ENCODE results near the gene DHFR.

Gene DHFR

DNA sequence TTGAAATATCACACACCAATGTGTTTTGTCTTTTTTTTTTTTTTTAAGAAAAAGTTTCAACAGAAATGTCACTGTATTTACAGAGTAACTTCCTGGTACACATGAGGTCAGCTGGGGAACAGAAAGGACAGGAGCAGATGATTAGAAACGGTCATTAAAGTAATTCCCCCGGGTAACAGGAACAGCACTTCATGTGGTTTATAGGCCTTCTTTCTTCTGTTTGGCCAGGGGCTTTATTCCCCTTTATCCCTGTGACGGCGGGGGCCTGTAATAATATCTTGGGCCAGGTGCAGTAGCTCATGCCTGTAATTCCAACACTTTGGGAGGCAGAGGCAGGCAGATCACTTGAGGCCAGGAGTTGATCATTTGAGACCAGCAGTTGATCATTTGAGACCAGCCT is 30.8 kb downstream of the DHFR start:
- DNase-seq (ENCODE audit: low read depth) = no peak
- H3K4me3 ChIP-seq (ENCODE audit: control insufficient read depth, low read depth, low read length) = no peak overlapping the region
- TF ChIP-seq, protein P1, sequence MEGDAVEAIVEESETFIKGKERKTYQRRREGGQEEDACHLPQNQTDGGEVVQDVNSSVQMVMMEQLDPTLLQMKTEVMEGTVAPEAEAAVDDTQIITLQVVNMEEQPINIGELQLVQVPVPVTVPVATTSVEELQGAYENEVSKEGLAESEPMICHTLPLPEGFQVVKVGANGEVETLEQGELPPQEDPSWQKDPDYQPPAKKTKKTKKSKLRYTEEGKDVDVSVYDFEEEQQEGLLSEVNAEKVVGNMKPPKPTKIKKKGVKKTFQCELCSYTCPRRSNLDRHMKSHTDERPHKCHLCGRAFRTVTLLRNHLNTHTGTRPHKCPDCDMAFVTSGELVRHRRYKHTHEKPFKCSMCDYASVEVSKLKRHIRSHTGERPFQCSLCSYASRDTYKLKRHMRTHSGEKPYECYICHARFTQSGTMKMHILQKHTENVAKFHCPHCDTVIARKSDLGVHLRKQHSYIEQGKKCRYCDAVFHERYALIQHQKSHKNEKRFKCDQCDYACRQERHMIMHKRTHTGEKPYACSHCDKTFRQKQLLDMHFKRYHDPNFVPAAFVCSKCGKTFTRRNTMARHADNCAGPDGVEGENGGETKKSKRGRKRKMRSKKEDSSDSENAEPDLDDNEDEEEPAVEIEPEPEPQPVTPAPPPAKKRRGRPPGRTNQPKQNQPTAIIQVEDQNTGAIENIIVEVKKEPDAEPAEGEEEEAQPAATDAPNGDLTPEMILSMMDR (conservative IDR thresholded peaks at IDR 0.05; ENCODE audit: control insufficient read depth, insufficient read depth, low read depth, low read length) = no peak

DNA sequence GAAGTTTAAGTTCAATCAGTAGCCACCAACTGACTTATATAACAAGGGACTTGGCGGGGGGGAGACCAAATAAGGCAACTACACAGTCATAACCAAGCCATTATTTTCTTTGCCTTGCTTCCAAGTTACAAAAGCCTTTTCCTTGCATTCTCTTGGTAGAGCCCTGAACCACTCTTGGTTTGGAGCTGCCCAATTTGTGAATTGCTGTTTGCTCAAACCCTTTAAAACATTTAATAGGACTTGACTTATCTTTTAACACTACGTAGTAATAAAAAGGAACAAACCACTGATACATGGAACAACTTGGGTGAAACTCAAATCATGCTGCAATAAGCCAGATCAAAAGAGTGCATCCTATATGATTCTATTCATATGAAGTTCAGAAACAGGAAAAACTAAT is 32.0 kb downstream of the DHFR start:
- DNase-seq (ENCODE audit: low read depth) = no peak
- TF ChIP-seq, protein P1 (conservative IDR thresholded peaks at IDR 0.05; ENCODE audit: control insufficient read depth, insufficient read depth, low read depth, low read length) = no peak
- no peak overlapping the region for H3K4me3 ChIP-seq (ENCODE audit: control insufficient read depth, low read depth, low read length)

DNA sequence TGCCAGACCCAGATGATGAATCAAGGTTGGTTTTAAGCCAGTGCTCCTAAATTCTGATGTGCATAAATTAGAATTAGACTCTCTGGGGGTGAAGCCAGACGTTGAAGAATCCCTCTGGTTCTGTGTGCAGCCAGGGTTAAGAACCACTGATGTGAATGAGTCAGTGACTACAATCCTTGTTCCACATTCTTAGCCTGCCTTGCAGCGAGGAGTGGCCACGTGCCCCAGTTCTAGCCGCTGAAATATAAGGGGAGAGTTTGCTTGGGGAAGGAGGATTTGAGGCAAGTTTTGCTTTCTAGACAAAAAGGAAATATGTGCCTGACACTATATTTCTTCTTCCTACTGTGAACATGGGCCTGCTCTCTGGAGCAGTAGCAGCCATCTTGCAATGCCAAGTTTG is 34.6 kb downstream of the DHFR start:
- DNase-seq (ENCODE audit: low read depth) = peak; percentile 4
- no peak overlapping the region for H3K4me3 ChIP-seq (ENCODE audit: control insufficient read depth, low read depth, low read length)
- TF ChIP-seq, protein P1 (conservative IDR thresholded peaks at IDR 0.05; ENCODE audit: control insufficient read depth, insufficient read depth, low read depth, low read length) = no peak

DNA sequence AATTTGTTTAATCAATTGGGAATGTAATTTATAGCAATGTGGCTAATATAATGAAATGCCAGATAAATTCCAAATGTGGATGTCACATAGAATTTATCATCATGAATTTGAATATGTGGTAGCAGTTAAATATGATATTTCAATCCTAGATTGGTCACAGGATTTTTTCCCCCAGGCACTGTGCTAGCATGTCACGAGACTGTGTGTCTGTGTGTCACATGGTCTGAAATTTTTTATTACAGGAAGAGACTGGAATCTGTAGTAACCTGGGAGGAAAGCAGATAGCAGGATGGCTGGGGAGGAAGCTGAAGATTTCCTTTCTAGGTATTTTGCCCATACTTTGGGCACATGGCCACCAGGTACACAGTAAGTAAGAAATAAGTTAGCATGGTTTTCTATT is 35.7 kb downstream of the DHFR start:
- no peak for DNase-seq (ENCODE audit: low read depth)
- TF ChIP-seq, protein P1 (conservative IDR thresholded peaks at IDR 0.05; ENCODE audit: control insufficient read depth, insufficient read depth, low read depth, low read length) = no peak
- H3K4me3 ChIP-seq (ENCODE audit: control insufficient read depth, low read depth, low read length) = no peak overlapping the region

DNA sequence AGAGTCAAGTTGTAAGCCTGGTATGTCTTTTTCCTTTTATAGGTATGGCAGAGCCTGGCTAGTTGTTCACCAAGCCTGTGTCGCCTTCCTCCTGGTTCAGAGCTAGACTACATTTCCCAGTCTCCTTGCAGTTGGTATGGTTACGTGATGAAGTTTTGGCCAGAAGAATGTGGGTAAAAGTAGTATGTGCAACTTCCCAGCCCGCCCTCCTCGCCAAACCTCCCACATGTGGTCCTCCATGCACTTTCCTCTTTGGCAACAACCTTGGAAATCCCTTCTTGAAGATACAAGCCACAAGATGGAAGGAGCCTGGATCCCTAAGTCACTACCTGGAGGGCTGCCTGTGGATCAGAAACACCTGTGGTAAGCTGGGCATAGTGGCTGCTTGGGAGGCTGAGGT is 36.3 kb downstream of the DHFR start:
- H3K4me3 ChIP-seq (ENCODE audit: control insufficient read depth, low read depth, low read length) = no peak overlapping the region
- TF ChIP-seq, protein P1 (conservative IDR thresholded peaks at IDR 0.05; ENCODE audit: control insufficient read depth, insufficient read depth, low read depth, low read length) = no peak
- no peak for DNase-seq (ENCODE audit: low read depth)

DNA sequence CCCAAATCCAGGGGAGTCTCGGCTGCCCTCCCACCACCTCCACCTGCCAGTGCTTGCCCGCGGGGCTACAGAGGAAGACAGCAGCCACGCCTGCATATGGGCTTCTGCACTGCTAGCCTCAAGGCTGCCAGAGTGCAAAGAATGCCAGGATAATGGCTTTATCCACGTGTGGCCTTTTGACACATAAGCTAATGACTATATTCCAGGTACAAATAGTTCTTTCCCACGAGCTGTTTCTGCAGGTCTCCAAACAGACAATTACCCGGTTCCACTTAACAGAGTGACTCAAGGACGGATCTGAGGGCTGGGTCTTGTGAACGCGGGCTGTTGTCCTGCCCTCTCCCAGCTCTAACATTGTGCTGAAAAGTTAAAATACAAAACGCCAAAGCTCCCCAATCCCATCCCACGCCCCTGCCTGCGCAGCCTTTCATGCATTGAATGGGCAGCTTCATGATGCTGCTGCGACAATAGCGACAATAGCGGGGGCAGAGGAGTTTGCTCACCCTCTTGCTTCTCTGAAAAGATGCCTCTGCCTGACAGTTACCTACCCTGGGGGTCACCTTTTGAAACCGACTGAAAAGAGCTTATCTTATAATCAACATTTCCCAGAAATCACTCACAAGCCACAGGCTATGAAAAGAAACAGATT is 39.4 kb downstream of the DHFR start:
- H3K4me3 ChIP-seq (ENCODE audit: control insufficient read depth, low read depth, low read length) = no peak overlapping the region
- DNase-seq (ENCODE audit: low read depth) = no peak
- TF ChIP-seq, protein P1 (conservative IDR thresholded peaks at IDR 0.05; ENCODE audit: control insufficient read depth, insufficient read depth, low read depth, low read length) = no peak

DNA sequence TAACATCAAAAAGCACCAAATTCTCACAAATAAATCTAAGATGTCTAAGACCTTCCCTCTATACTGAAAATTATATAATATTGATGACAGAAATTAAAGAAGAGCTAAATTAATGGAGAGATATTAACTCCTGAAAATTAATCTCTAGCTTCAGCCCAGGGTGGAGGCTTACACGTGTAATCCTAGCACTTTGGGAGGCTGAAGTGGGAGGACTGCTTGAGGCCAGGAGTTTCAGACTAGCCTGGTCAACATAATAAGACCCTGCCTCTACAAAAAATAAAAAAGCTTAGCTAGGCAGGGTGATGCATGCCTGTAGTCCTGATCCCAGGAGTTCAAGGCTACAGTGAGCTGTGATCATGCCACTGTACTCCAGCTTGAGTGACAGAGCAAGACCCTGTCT is 45.1 kb downstream of the DHFR start:
- no peak overlapping the region for H3K4me3 ChIP-seq (ENCODE audit: control insufficient read depth, low read depth, low read length)
- TF ChIP-seq, protein P1 (conservative IDR thresholded peaks at IDR 0.05; ENCODE audit: control insufficient read depth, insufficient read depth, low read depth, low read length) = no peak
- DNase-seq (ENCODE audit: low read depth) = no peak
